ENCODE data around the gene CFAP251. TPM values are rescaled to one million over a fixed set of nuclear protein-coding genes. Genes with fewer than 3 reads are reported as not detected.

The CFAP251 gene
- total and polyA plus RNA-seq, 2 of the 8 experiments (the other 6 are each of a cell fraction or from before 2014, with no cell fraction given), result 1.8 to 2.9 TPM

DNA sequence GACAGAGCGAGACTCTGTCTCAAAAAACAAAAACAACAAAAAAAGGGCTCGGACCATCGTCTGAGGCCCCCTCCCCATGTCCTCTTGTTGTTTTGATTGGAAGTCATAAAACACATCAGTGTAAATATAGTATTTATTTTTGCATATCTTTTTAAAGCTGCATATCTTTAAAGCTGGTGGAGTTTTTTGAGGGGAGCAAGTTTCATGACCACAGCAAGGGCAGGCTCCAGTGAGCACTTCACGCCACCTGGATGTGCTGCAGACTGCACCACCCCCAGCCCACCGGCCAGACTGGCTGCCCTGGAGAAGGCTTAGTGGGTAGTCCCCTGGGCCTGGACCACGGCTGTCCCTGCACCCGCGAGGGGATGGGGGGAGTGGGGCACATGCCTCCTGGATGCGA lies 91.3 kb downstream of the CFAP251 start (continued):
- TF ChIP-seq CHD7 (IDR thresholded peaks at IDR 0.05; ENCODE audit: insufficient replicate concordance, low read length) (no peak), SIN3A (conservative IDR thresholded peaks at IDR 0.05 in 1 of 2, IDR thresholded peaks at IDR 0.05 in 1 of 2; ENCODE audit: low read depth in 1 of 2, low read length in 2 of 2) (no peak), SAP30 (IDR thresholded peaks at IDR 0.05; ENCODE audit: insufficient read depth, insufficient replicate concordance, low read length) (no peak), JUND (IDR thresholded peaks at IDR 0.05; ENCODE audit: low read length) (no peak), EZH2 (IDR thresholded peaks at IDR 0.05; ENCODE audit: low read depth, low read length, severe bottlenecking) (no peak), RAD21 (IDR thresholded peaks at IDR 0.05 in 1 of 2, conservative IDR thresholded peaks at IDR 0.05 in 1 of 2; ENCODE audit: low read depth in 2 of 2, low read length in 2 of 2) (no peak), KDM5A (IDR thresholded peaks at IDR 0.05; ENCODE audit: low read length) (no peak), SIRT6 (IDR thresholded peaks at IDR 0.05; ENCODE audit: low read length) (no peak)
- TF ChIP-seq, protein P1, sequence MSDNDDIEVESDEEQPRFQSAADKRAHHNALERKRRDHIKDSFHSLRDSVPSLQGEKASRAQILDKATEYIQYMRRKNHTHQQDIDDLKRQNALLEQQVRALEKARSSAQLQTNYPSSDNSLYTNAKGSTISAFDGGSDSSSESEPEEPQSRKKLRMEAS (IDR thresholded peaks at IDR 0.05), result no peak
- TF ChIP-seq, protein P2, sequence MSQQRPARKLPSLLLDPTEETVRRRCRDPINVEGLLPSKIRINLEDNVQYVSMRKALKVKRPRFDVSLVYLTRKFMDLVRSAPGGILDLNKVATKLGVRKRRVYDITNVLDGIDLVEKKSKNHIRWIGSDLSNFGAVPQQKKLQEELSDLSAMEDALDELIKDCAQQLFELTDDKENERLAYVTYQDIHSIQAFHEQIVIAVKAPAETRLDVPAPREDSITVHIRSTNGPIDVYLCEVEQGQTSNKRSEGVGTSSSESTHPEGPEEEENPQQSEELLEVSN (IDR thresholded peaks at IDR 0.05), result no peak

Data from H1 (cell line).